WTC11 (cell line): ENCODE data around the gene CREB3L1. TPM values are rescaled to one million over a fixed set of nuclear protein-coding genes. Genes with fewer than 3 reads are reported as not detected.

Source experiments
- ATAC-seq: fragments of 200-7000 bp; cut with Tn5 transposase; 2 replicates; pipeline ENCODE4 v1.10.0; 2021; ENCODE audit warnings: mild to moderate bottlenecking, moderate library complexity
- CTCF ChIA-PET: fragments of 300-600 bp; sonication (Branson Sonifier 250); formaldehyde crosslinking; loops from one replicate; lab custom pipeline; 2021; ENCODE audit warnings: antibody characterized with exemption; lab: Charles Lee
- POLR2A ChIA-PET: fragments of 350-600 bp; sonication (Branson Sonifier 250); formaldehyde crosslinking; loops from one replicate; lab custom pipeline; 2021; ENCODE audit warnings: antibody characterized with exemption; lab: Charles Lee
- DNase-seq: peaks from one replicate; pipeline ENCODE4 v3.0.0; 2021; ENCODE audit warnings: low spot score
- H3K27ac Mint-ChIP-seq: 2 replicates; pipeline ENCODE4 v1.8.0; 2021; ENCODE audit warnings: mixed read lengths
- H3K27me3 Mint-ChIP-seq: 2 replicates; pipeline ENCODE4 v1.8.0; 2021; ENCODE audit warnings: low read depth, mild to moderate bottlenecking, moderate library complexity, mixed read lengths
- H3K36me3 Mint-ChIP-seq: 2 replicates; pipeline ENCODE4 v1.8.0; 2021; ENCODE audit warnings: mixed read lengths
- H3K4me1 Mint-ChIP-seq: 2 replicates; pipeline ENCODE4 v1.8.0; 2022; ENCODE audit warnings: mixed read lengths
- H3K4me3 Mint-ChIP-seq: 2 replicates; pipeline ENCODE4 v1.8.0; 2021; ENCODE audit warnings: mild to moderate bottlenecking, moderate library complexity, mixed read lengths
- H3K9me3 Mint-ChIP-seq: 2 replicates; pipeline ENCODE4 v1.8.0; 2021; ENCODE audit warnings: mixed read lengths
- AR ChIP-seq: fragments of 250-450 bp; sonication (Bioruptor Pico); IDR thresholded peaks from 2 replicates; pipeline ENCODE4 v1.9.0; 2021; ENCODE audit warnings: mild to moderate bottlenecking
- ATF2 ChIP-seq: sonication (generic); formaldehyde crosslinking; IDR thresholded peaks from 2 replicates; pipeline ENCODE4 v1.8.1; 2022; ENCODE audit warnings: low read depth, missing genetic modification reagents, borderline replicate concordance
- EMX1 ChIP-seq: fragments of 250-450 bp; sonication (Bioruptor Pico); IDR thresholded peaks from 2 replicates; pipeline ENCODE4 v1.8.0; 2021; ENCODE audit warnings: mild to moderate bottlenecking
- FOXP1 ChIP-seq: sonication (generic); formaldehyde crosslinking; IDR thresholded peaks from 2 replicates; pipeline ENCODE4 v1.8.0; 2022; ENCODE audit warnings: missing genetic modification reagents, mild to moderate bottlenecking, moderate library complexity, borderline replicate concordance
- MAX ChIP-seq: sonication (generic); formaldehyde crosslinking; IDR thresholded peaks from 2 replicates; pipeline ENCODE4 v1.8.0; 2022; ENCODE audit warnings: mild to moderate bottlenecking, missing genetic modification reagents
- NFE2L1 ChIP-seq: sonication (generic); formaldehyde crosslinking; IDR thresholded peaks from 2 replicates; pipeline ENCODE4 v1.8.1; 2023; ENCODE audit warnings: missing genetic modification reagents
- SMAD3 ChIP-seq: sonication (generic); formaldehyde crosslinking; IDR thresholded peaks from 2 replicates; pipeline ENCODE4 v1.8.0; 2022; ENCODE audit warnings: missing genetic modification reagents, mild to moderate bottlenecking, borderline replicate concordance
- TCF7 ChIP-seq: sonication (generic); formaldehyde crosslinking; IDR thresholded peaks from 2 replicates; pipeline ENCODE4 v1.8.0; 2022; ENCODE audit warnings: mild to moderate bottlenecking, low read depth, missing genetic modification reagents, moderate library complexity
- TP53 ChIP-seq: sonication (generic); formaldehyde crosslinking; IDR thresholded peaks from 2 replicates; pipeline ENCODE4 v1.8.1; 2023; ENCODE audit warnings: mild to moderate bottlenecking, missing genetic modification reagents
- ZNF121 ChIP-seq: sonication (generic); formaldehyde crosslinking; IDR thresholded peaks from 2 replicates; pipeline ENCODE4 v1.8.0; 2023; ENCODE audit warnings: missing genetic modification reagents
- total RNA-seq: library from RNA; stranded (reverse); gene quantifications from 3 replicates; pipeline ENCODE4 v1.2.3, GENCODE V29; 2021
- TF ChIP-seq, protein P1 (sequence below): sonication (generic); formaldehyde crosslinking; IDR thresholded peaks from 2 replicates; pipeline ENCODE4 v1.8.0; 2022; ENCODE audit warnings: missing genetic modification reagents
- TF ChIP-seq, protein P2 (sequence below): sonication (generic); formaldehyde crosslinking; IDR thresholded peaks from 2 replicates; pipeline ENCODE4 v1.8.0; 2023; ENCODE audit warnings: missing genetic modification reagents, mild to moderate bottlenecking, borderline replicate concordance

CREB3L1 gene
- total RNA-seq, 1 experiment from 2014 or later: 10.9 TPM

DNA sequence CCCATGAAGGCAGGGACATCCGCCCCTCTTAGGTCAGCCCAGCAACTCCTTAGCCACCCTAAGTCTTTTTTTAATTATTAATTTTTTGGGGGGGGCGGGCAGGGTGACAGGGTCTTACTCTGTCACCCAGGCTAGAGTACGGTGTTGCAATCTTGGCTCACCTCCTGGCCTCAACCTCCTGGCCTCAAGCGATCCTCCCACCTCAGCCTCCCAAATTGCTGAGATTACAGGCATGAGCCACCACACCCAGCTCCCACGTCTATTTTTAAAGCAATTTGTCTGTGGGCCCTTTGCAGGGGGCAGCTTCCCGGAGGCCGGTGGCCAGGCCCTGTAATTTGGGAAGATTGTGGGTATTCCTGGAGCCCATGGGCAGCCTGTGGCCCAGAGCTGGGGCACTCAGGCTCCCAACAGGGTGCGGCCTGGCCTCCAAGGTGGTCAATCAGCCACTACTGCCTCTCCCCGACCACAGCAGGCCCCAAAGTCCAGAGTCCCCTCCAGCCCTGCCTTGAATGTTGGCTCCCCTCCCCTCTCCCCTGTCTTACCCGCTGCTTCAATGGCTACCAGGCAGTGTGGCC is 27.2 kb downstream of the CREB3L1 start:
- CTCF ChIA-PET: interaction anchor here (0.6 to 11.2 kb wide), 6 partner anchors 6 to 71 kb away, joined by 3 to 242 read pairs (median 6); partner anchors contain the start of gene CREB3L1
- no peak for ATAC-seq
- 0 out of 2 replicates have a peak, but pooled peaks cover 2% of the 10 kb centered on the region for H3K36me3 Mint-ChIP-seq
- no peaks in the 10 kb centered on the region for H3K9me3 Mint-ChIP-seq
- peaks cover 19% of the 10 kb centered on the region for H3K4me1 Mint-ChIP-seq
- H3K4me3 Mint-ChIP-seq: no peak overlapping the region
- TF ChIP-seq ATF2 (CRISPR knock-in tag): no peak
- TF ChIP-seq, protein P1, sequence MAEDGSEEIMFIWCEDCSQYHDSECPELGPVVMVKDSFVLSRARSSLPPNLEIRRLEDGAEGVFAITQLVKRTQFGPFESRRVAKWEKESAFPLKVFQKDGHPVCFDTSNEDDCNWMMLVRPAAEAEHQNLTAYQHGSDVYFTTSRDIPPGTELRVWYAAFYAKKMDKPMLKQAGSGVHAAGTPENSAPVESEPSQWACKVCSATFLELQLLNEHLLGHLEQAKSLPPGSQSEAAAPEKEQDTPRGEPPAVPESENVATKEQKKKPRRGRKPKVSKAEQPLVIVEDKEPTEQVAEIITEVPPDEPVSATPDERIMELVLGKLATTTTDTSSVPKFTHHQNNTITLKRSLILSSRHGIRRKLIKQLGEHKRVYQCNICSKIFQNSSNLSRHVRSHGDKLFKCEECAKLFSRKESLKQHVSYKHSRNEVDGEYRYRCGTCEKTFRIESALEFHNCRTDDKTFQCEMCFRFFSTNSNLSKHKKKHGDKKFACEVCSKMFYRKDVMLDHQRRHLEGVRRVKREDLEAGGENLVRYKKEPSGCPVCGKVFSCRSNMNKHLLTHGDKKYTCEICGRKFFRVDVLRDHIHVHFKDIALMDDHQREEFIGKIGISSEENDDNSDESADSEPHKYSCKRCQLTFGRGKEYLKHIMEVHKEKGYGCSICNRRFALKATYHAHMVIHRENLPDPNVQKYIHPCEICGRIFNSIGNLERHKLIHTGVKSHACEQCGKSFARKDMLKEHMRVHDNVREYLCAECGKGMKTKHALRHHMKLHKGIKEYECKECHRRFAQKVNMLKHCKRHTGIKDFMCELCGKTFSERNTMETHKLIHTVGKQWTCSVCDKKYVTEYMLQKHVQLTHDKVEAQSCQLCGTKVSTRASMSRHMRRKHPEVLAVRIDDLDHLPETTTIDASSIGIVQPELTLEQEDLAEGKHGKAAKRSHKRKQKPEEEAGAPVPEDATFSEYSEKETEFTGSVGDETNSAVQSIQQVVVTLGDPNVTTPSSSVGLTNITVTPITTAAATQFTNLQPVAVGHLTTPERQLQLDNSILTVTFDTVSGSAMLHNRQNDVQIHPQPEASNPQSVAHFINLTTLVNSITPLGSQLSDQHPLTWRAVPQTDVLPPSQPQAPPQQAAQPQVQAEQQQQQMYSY: no peak
- TF ChIP-seq, protein P2, sequence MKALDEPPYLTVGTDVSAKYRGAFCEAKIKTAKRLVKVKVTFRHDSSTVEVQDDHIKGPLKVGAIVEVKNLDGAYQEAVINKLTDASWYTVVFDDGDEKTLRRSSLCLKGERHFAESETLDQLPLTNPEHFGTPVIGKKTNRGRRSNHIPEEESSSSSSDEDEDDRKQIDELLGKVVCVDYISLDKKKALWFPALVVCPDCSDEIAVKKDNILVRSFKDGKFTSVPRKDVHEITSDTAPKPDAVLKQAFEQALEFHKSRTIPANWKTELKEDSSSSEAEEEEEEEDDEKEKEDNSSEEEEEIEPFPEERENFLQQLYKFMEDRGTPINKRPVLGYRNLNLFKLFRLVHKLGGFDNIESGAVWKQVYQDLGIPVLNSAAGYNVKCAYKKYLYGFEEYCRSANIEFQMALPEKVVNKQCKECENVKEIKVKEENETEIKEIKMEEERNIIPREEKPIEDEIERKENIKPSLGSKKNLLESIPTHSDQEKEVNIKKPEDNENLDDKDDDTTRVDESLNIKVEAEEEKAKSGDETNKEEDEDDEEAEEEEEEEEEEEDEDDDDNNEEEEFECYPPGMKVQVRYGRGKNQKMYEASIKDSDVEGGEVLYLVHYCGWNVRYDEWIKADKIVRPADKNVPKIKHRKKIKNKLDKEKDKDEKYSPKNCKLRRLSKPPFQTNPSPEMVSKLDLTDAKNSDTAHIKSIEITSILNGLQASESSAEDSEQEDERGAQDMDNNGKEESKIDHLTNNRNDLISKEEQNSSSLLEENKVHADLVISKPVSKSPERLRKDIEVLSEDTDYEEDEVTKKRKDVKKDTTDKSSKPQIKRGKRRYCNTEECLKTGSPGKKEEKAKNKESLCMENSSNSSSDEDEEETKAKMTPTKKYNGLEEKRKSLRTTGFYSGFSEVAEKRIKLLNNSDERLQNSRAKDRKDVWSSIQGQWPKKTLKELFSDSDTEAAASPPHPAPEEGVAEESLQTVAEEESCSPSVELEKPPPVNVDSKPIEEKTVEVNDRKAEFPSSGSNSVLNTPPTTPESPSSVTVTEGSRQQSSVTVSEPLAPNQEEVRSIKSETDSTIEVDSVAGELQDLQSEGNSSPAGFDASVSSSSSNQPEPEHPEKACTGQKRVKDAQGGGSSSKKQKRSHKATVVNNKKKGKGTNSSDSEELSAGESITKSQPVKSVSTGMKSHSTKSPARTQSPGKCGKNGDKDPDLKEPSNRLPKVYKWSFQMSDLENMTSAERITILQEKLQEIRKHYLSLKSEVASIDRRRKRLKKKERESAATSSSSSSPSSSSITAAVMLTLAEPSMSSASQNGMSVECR (CRISPR knock-in tag): no peak
- TF ChIP-seq TCF7 (CRISPR knock-in tag): no peak
- TF ChIP-seq NFE2L1 (CRISPR knock-in tag): no peak
- no peak for TF ChIP-seq ZNF121 (CRISPR knock-in tag)
- TF ChIP-seq SMAD3: no peak
- TF ChIP-seq EMX1 (CRISPR knock-in tag): no peak
- TF ChIP-seq AR (CRISPR knock-in tag): no peak
- no peak for TF ChIP-seq FOXP1
- no peak for TF ChIP-seq TP53 (CRISPR knock-in tag)
- H3K27me3 Mint-ChIP-seq: no peaks in the 10 kb centered on the region
- POLR2A ChIA-PET: interaction anchor here (1.1 kb wide), 1 partner anchor 62 kb away, joined by 4 read pairs; no protein-coding TSS in a partner anchor
- H3K27ac Mint-ChIP-seq: no peak overlapping the region
- no peak for DNase-seq

DNA sequence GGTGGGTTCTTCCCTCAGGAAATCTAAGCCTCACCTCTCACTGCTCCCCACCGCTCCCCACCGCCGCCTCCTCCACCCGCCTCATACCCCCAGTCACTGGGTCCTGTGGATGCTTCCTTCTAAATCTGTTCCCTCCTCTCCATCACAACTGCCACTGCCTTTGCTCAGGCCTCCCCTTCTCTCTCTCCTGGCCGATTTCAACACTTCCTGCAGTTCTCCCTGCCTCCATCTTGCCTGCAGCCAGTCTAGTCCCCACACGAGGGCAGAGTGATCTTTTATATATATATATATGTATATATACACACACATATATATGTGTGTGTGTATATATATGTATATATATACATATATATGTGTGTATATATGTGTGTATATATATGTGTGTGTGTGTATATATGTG is 27.8 kb downstream of the CREB3L1 start:
- ATAC-seq (no peak), DNase-seq (no peak)
- Mint-ChIP-seq H3K4me1 (peaks cover 19% of the 10 kb centered on the region), H3K9me3 (no peaks in the 10 kb centered on the region), H3K4me3 (no peak overlapping the region), H3K27me3 (no peaks in the 10 kb centered on the region), H3K36me3 (0 out of 2 replicates have a peak, but pooled peaks cover 2% of the 10 kb centered on the region), H3K27ac (peak overlapping the region; percentile 88; the same call in 1 of the 2 replicates)
- POLR2A ChIA-PET: no interaction called here
- CTCF ChIA-PET: interaction anchor here (1.1 to 11.4 kb wide), 7 partner anchors 6 to 66 kb away, joined by 3 to 242 read pairs (median 8); partner anchors contain the start of gene CREB3L1
- no peak for TF ChIP-seq MAX (CRISPR knock-in tag)
